Measurements from ENCODE around the gene PPP4R1. TPM values are rescaled to one million over a fixed set of nuclear protein-coding genes. Genes with fewer than 3 reads are reported as not detected.
"Not testable (repeated sequence)": the region's sequence is repeated elsewhere in the genome, so short reads cannot be mapped to it uniquely, and the experiment has no call there.

The PPP4R1 gene, protein sequence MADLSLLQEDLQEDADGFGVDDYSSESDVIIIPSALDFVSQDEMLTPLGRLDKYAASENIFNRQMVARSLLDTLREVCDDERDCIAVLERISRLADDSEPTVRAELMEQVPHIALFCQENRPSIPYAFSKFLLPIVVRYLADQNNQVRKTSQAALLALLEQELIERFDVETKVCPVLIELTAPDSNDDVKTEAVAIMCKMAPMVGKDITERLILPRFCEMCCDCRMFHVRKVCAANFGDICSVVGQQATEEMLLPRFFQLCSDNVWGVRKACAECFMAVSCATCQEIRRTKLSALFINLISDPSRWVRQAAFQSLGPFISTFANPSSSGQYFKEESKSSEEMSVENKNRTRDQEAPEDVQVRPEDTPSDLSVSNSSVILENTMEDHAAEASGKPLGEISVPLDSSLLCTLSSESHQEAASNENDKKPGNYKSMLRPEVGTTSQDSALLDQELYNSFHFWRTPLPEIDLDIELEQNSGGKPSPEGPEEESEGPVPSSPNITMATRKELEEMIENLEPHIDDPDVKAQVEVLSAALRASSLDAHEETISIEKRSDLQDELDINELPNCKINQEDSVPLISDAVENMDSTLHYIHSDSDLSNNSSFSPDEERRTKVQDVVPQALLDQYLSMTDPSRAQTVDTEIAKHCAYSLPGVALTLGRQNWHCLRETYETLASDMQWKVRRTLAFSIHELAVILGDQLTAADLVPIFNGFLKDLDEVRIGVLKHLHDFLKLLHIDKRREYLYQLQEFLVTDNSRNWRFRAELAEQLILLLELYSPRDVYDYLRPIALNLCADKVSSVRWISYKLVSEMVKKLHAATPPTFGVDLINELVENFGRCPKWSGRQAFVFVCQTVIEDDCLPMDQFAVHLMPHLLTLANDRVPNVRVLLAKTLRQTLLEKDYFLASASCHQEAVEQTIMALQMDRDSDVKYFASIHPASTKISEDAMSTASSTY
- polyA plus RNA-seq (ENCODE audit: insufficient read length in 10 of 10), result 10 to 100 TPM; 49.2 to 77.4 (median 62.0) TPM
- long read RNA-seq, donor 1, partial matches to known transcripts, result 7 of 11 reads
- long read RNA-seq, donor 1, other reads (novel, unspliced or antisense), result 0 of 11 reads
- long read RNA-seq, donor 2, partial matches to known transcripts, result 0 of 4 reads
- long read RNA-seq, donor 2, other reads (novel, unspliced or antisense), result 0 of 4 reads
- long read RNA-seq, donor 3, result 0 reads
- long read RNA-seq, donor 4, partial matches to known transcripts, result 8 of 9 reads
- long read RNA-seq, donor 4, other reads (novel, unspliced or antisense), result 0 of 9 reads
- long read RNA-seq, donor 5, partial matches to known transcripts, result 5 of 9 reads
- long read RNA-seq, donor 5, other reads (novel, unspliced or antisense), result 0 of 9 reads
- long read RNA-seq, donor 6, partial matches to known transcripts, result 0 of 4 reads
- long read RNA-seq, donor 6, other reads (novel, unspliced or antisense), result 0 of 4 reads
- long read RNA-seq, donor 7, partial matches to known transcripts, result 6 of 10 reads
- long read RNA-seq, donor 7, other reads (novel, unspliced or antisense), result 0 of 10 reads
- long read RNA-seq, donor 8, partial matches to known transcripts, result 6 of 11 reads
- long read RNA-seq, donor 8, other reads (novel, unspliced or antisense), result 0 of 11 reads
- long read RNA-seq, donor 9, result 0 reads

DNA sequence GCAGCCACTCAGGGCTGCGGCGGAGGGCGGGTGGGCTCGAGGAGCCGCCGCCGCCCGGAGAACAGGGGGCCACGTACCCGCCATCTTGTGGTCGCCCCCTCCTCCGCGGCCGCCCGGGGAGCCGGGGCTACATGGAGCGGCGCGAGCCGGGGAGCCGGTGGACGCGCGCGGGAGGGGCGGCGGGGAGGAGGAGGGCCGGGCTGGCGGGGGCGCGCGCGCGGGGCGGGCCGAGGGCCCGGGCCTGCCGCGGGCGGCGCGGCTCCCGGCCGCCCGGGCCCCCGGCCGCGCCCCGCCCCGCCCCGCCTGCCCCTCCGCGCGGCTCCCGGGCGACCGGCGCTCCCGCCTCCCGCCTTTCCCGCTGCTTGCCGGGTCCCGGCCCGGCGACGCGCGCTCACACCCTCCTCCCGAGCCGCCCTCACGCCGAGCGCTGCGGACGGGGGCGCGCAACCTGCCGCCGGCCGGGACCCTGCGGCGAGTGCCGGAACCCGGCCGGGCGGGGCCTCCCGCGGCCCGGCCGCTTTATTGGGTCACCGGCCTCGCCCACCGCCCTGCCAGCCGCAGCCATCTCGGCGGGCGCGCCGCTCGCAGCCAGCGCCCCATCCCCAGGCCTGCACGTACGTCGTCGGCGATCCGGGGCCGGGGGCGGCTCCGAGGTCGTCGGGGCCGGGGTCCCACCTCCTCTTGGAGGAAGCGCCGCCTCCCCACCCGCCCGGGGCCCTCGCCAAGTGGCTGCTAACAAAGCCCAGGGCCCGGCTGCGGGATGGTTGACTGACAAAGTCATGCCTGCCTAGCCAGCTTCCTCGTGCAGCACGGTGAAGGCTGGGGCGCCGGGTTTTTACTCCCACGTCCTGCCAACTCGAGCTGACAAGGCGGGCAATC is at the start of gene PPP4R1:
Gene PPP4R1 (minus strand): TSS at position 159 of the 879 bp plus-strand sequence. CDS start 75 bp downstream, at position 84.
- peak; percentile 68 to 89 (median 79) for DNase-seq

DNA sequence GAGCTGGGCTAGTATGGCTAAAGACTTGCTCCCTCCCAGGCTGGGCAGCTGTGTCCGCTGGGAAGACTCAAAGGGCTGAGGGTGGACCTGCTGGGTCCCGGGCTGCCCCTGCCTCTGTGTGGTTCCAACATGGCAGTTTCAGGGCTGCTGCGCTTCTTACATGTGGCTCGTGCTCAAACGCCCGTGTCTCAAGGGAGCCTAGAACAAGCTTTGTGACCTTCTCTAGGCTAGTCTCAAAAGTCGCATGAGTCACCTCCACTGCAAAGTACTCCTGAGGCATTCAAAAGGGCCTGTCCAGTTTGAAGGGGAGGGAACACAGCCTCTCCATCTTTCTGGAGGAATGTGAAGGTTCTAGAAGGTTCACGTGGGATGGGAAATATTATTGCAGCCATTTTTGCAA is 49.0 kb upstream of the PPP4R1 start:
- DNase-seq, result no peak

DNA sequence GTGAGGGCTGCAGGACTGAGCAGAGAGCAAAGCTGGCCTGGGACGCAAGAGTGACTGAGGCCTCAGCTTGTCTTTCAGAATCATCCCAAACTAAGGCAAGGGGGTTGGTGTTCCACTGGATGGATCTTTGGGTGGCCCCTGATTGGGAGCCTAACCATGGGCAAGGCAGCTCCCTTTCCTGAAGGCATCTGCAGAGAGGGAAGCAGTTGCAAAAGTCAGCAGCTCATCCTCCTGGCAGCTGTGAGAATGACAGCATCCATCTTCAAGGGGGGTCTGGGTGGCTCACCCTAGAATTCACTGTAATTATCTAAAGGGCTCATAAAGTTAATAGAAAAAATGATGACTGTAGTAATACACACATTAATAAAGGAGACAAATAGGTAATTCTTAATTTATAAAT is 47.2 kb upstream of the PPP4R1 start:
- DNase-seq, result no peak

DNA sequence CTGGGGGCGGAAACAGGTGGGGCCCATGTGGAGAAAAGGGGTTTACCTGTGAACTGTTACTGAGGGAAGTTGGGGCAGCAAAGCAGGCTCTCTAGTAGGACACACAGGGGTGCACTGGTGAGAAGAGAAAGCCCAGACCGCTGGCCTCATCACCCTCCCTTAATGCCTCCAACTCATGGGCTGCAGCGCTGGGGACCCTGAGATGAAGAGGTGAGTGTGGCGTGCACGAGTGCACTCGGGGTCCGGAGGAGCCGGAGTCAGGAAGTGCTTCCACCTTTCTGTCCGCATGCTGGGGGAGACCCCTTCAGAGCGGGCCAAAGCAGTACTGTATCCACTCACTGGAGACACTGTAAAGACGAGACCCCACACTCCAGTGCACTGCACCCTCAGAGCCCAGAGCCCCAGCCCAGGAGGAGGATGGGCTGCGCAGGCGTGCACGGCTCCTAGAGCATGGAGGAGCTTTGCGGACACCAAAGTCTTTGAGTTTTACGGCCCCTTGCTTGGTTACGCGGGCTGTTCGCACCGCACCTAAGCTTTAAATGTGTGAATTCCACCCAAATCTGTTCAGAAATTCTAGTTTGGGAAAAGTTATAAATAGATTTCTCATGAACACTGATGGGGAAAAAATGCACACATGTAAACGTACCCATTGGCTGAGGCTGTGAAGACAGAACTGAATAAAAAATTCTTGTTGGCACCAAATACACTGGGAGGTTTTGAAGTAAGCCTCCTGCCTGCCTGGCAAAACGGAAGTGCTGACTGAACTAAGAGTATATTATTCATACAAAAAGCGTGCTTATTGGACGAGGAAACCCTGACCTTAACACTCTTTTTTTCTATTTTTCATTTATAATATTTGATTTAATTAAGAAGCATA is 45.4 kb upstream of the PPP4R1 start:
- DNase-seq, result no peak

DNA sequence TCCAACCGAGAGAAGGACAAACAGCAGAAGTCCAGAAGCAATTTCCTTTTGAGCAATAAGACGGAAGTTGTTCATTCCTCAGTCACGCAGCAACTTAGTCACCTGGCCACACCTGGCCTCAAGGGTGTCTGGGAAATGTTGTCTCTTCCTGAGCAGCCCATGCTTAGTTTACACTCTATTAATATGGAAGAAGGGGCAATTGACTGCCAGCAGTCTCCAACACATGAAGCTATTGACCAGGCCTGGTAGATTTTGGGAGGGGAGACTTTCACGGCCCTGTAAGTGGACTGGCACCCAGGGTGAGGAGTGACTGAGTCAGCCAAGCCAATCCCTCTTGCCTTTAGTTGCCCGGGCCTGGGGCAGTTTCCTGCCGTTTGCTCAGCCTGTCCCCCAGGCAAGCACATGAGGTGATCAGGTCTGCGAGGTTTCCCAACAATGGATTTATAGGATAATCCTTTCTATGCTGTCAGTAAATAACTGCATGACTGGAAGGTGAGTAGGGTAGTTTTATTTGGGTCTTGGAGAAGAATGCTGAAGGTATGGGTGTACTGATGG is 43.8 kb upstream of the PPP4R1 start:
- no peak for DNase-seq

DNA sequence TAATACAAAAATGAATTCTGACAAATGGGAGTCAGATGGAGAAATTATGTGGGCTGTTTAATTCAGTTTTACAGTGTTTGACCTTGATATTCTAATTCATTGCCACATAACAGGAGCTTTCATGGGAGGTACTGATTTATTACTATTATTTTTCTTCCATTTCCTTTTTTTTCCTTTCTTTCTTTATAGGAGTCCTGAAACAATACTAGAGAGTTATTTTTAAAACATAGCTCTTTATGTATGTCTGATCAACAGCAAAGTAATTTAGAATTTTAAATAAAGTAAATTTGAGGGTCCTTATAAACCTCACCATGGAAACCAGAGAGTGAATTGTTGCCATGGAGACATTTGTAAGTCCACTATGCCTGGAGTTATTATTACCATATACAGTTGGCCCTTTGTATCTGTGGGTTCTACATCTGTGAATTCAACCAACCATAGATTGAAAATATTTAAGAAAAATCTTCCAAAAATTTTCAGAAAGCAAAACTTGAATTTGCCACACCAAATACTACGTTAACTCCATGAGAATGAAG is 40.9 kb upstream of the PPP4R1 start:
- no peak for DNase-seq

DNA sequence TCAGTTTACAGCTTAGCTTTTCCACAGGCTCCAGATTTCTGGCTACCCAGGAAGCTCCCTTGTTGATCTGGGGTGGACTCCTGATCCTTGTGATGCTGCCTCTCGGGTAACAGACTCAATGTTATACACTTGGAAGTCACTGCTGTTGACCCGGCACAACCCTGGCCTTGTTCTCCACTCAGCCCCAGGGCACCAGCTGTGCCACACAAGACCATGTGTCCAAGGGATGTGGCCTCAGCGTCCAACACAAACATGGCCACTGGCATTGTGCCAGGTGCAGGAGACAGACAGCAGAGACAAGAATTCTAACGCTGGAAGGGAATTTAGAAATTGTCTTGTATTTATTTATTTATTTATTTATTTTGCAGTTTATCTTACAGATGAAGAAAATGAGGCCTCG is 39.0 kb upstream of the PPP4R1 start:
- peak in 2 of 3 donors; percentile 36 to 41 for DNase-seq

DNA sequence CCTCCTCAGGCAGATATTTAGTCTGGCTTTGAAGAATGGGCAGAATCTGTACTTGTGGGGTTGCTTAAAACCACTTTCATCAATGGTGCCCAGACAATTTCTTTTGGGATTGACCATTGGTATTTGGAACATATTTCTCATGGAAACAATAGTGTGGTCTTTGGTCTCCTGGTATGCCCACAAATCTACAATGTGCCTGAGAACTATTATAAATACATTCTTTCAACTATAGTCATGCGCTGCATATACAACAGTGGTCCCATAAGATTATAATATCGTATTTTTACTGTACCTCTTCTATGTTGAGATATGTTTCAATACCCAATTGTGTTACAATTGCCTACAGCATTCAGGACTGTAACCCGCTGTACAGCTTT is 34.8 kb upstream of the PPP4R1 start:
- DNase-seq, result no peak

DNA sequence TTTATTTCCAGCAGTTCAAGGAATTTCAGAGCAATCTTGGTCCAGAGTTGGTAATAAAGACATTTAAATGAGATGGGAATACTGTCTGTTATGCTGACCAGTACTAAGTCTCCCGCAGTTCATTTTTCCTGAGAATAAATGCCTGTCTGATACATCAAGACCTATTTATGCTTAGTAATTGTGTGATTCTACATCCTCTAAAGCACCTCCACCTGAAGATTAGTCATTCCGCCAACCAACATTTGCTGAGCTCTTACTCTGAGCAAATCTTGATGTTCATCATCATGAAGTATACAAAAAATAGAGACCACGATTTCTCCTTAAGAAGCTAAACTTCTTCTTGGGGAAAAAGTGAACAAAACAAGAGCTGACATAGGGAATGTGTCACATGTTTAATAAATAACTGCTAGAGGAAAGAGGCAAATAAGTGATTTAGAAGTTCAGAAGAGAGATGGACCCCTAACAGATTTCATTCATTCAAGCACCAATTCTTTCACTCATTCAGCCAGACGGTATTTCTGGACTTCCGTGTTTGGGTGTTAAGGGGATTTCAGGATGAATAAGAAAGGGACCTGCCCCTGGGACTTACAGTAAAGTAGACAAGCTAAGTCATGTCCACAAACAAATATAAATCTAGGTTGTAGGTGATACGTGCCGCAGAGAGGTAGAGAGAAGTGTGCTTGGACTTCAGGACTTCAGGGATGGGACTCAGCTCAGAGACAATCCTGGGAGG is 34.2 kb upstream of the PPP4R1 start:
- DNase-seq, result no peak

DNA sequence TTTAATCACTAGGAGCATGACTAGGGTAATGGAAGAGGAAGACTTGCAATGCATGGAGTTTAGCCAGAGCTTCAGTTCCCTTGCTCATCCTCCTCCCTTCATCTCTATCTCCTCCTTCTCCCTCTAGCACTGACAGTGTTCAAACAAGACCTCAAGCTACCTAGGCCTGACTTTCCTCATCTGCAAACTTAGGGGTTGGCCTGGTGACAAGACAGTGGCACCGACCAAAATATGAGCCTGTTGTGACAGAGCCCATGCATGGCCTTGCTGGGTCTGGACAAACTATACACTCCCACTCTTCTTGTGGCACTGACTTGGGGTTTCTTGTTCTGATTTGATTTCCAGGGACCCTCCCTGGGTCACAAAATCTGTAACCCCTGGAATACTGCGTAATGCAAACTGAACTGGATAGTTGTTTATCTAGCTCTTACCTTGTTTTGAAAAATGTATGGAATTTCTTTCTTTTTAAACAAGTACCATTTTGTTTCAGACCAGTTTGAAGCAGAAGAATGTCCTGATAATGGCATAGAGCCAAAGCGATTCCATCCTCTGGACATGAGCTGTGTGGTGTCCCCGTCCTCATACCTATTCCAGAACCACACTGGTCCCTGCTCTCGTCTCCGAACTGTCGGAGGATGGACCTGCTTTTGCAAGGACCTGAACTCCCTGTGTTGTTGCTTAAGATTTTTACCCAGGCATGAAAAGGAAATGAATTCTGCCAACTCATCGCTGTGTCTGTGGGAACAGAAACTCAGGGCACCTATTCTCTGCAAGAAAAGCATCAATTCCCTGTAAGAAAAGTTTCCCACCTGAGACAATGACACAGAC is 33.4 kb upstream of the PPP4R1 start:
- DNase-seq, result no peak

DNA sequence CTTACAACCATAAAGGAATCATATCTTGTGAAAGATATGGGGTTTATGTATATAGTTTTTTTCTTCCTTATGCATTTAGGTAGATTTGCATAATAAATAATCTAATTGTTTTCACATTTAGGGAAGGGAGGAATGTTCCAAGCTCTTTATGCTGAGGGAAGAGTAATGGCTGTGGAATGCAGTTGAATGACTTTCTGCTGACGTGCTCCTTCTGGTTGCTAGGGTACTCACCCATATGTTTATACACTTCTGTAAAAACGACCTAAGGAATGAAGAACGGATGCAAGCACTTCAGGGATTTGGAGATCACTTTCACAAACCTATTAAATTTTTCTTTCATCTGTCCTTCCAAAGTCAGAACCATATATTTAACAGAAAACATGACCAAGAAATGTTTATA is 29.2 kb upstream of the PPP4R1 start:
- DNase-seq, result peak; percentile 88 to 96 (median 95)

DNA sequence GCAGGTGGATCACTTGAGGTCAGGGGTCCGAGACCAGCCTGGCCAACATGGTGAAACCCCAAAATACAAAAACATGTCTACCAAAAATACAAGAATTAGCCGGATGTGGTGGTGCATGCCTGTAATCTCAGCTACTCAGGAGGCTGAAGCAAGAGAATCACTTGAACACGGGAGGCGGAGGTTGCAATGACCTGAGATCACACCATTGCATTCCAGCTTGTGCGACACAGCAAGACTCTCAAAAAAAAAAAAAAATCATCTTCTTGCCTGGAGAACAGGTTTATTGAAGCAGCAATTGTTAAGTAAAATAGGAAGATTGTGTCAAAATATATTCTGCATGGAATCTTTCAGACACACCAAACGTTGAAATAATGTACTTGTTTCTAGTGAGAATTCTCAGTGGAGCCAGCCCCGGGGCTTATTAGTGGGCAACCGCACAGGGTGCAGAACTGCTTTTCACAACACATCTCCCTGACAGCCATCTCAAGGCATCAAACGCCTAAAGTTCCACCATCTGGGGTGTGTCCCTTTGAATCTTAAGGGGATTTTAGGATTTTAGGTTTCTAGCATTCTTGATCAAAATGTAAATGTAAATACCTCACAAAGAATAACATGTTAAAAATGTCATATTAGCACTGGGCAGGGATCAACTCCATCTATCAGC is 28.6 kb upstream of the PPP4R1 start:
- no peak for DNase-seq

DNA sequence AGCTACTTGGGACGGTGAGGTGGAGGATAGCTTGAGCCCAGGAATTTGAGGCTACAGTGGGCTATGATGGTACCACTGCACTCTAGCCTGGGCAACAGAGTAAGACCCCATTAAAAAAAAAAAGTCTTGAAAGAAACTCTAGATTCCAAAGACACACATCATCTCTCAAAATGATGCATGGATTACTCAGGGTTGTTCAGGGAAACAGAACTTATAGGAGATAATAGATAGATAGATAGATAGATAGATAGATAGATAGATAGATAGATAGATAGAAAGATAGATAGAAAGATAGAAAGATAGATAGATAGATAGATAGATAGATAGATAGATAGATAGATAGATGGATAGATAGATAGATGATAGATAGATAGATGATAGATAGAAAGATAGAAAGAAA is 26.7 kb upstream of the PPP4R1 start:
- not testable (repeated sequence) for DNase-seq

DNA sequence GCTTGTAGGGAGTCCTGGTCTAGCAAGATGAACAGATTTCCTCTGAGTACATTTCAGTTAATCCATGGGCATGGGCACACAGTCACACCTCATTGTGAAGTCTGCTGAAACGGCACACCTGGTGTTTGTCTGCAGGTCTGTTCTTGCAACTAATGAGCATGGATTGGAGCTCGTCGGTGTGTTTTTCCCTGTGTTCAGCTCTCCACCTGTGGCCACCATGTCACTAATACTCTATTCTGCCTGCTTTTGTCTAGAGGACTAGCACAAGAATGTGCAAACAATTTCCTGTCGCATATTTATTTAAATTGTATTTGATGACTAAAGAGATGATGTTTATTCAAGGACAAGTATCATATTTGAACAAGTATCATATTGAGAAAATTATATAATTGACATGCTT is 24.5 kb upstream of the PPP4R1 start:
- no peak for DNase-seq

DNA sequence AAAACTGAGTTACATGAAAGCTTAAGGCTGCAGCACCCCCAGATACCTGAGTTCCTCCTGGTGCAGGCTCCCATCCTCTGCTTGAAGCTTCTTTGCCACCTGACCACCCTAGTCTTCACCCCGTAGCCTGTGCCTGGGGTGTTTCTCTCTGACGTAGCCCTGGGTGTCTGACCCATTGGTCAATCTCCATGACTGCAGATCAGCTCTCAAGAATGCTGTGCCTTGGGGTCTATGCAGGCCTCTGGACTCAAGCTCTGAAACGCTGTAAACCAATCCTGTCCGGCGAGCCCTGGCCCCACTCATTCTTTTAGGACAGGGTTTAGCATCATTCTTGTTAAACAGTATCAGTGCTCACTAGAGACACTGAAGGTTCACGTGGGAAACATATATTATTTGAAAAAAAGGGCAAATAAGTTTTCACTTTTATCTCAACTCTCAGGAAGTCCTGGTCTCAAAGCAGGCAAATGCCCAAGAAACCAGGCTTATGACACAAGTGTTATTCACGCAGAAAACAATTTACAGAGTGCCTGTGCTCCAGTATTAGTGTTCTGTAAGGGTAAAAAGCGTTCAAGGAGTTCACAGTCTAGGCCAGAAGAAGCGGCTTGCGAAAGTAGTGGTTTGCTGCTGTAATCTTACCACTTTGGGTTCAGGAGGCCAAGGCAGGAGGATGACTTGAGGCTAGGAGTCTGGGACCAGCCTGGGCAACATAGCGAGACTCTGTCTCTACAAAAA is 22.8 kb upstream of the PPP4R1 start:
- DNase-seq, result no peak

DNA sequence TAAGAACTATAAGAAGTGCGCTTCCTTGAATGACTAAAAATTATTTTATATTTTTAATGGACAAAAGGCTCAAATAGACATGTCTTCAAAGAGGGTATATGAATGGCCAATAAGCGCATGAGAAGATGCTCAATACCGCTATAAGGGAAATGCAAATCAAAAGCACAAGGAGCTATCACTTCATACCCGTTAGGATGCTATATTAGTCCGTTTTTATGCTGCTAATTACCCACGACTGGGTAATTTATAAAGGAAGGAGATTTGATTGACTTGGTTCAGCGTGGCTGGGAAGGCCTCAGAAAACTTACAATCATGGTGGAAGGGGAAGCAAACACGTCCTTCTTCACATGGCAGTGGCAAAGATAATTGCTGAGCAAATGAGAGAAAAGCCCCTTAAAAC is 20.5 kb upstream of the PPP4R1 start:
- DNase-seq, result no peak
